Gastrocnemius medialis (tissue), 4 donors: ENCODE results near the gene UBN1. TPM values are rescaled to one million over a fixed set of nuclear protein-coding genes. Genes with fewer than 3 reads are reported as not detected.
A peak's percentile ranks its signal among the peaks of the same experiment; 100 is the strongest.

Experiments used
- ATAC-seq, 2 donors: fragments of 150-250 bp; one replicate each; pipeline ENCODE4 v1.9.1; 2016
- DNase-seq, 2 donors: peaks; one replicate each; pipeline ENCODE4 v3.0.0-alpha.2; 2019
- H3K27ac ChIP-seq, 4 donors: fragments of 200-600 bp; sonication (generic); 1 replicate in 1 of 4; 2 replicates in 3 of 4; pipeline ENCODE4 v1.5.1; 2016 to 2018; ENCODE audit warnings: mild to moderate bottlenecking in 2 of 4, moderate library complexity in 1 of 4
- H3K27me3 ChIP-seq, 3 donors: fragments of 200-600 bp; sonication (generic) in 2 of 3; 1 replicate in 1 of 3; 2 replicates in 2 of 3; pipeline versions ENCODE4 v1.5.1 to v1.6.0; 2016 to 2019; ENCODE audit warnings: mild to moderate bottlenecking in 1 of 3, moderate library complexity in 1 of 3
- H3K36me3 ChIP-seq, 2 donors: fragments of 200-600 bp; sonication (generic) in 1 of 2; one replicate each; pipeline ENCODE4 v1.5.1; 2017 to 2018
- H3K4me1 ChIP-seq, 2 donors: fragments of 200-600 bp; sonication (generic) in 1 of 2; one replicate each; pipeline ENCODE4 v1.5.1; 2016 to 2017; ENCODE audit warnings: mild to moderate bottlenecking in 2 of 2
- H3K4me3 ChIP-seq, 4 donors: fragments of 200-600 bp; sonication (generic) in 3 of 4; 1 replicate in 1 of 4; 2 replicates in 3 of 4; pipeline ENCODE4 v1.5.1; 2016 to 2019; ENCODE audit warnings: mild to moderate bottlenecking in 2 of 4
- H3K9me3 ChIP-seq, 3 donors: fragments of 200-600 bp; sonication (generic) in 2 of 3; 1 replicate in 1 of 3; 2 replicates in 2 of 3; pipeline ENCODE4 v1.5.1; 2016 to 2019
- CTCF ChIP-seq, 5 experiments: fragments of 450-650 bp in 3 of 5; fragments of 200-600 bp in 2 of 5; sonication (generic) in 2 of 5; IDR thresholded peaks in 4 of 5; conservative IDR thresholded peaks in 1 of 5; 1 replicate in 4 of 5; 2 replicates in 1 of 5; pipeline ENCODE4 v1.5.1; 2016 to 2019; ENCODE audit warnings: antibody characterized with exemption in 5 of 5, mild to moderate bottlenecking in 3 of 5, moderate library complexity in 3 of 5
- POLR2A ChIP-seq, 2 donors: fragments of 450-650 bp; IDR thresholded peaks; one replicate each; pipeline ENCODE4 v1.6.1; 2017; ENCODE audit warnings: antibody characterized with exemption in 2 of 2, mild to moderate bottlenecking in 2 of 2, moderate library complexity in 2 of 2
- in situ Hi-C, 4 donors: fragments of 200-750 bp; cut with MboI; loops; one replicate each; pipeline versions ENCODE4 v1.15.0 to v1.8.0; 2017; ENCODE audit warnings: low sequenced_read_pairs in 4 of 4
- intact Hi-C: fragments of 100-400 bp; cut with DNase I; formaldehyde crosslinking; loops from one replicate; pipeline ENCODE4 v1.15.1; 2023; ENCODE audit warnings: low total_unique reads
- total RNA-seq, 4 donors: library from RNA; depleted of rRNA; stranded (reverse); fragments of >200 nt; gene quantifications; one replicate each; pipeline versions ENCODE4 v1.1.0 to v1.2.3, GENCODE V29; 2016

The UBN1 gene
- 10 to 100 TPM; 25.3 to 33.4 (median 28.2) TPM for total RNA-seq

- Histone ChIP-seq H3K4me3 (peak within 1 kb of the TSS; percentile 80 to 98 (median 94)), H3K4me1 (peaks cover 50 to 54% of the 10 kb centered on the region in 2 donors), H3K27ac (peak within 1 kb of the TSS; percentile 96 to 99 (median 99)), H3K9me3 (no peaks in the 10 kb centered on the region), H3K36me3 (peaks cover 0 to 33% of the 10 kb centered on the region in 2 donors), H3K27me3 (no peaks in the 10 kb centered on the region)
- TF ChIP-seq POLR2A (IDR thresholded peaks at IDR 0.05) (peak; percentile 95 to 96), CTCF (IDR thresholded peaks at IDR 0.05 in 4 of 5, conservative IDR thresholded peaks at IDR 0.05 in 1 of 5) (no peak)
- in situ Hi-C loops = loop anchor here in 1 of 4 donors (10.0 kb wide), 1 partner anchor 108 kb away; the partner anchor contains the start of gene SEC14L5
- DNase-seq (peak; percentile 99), ATAC-seq (peak; percentile 90 to 91)
- intact Hi-C loops = loop anchor here (2.0 to 10.0 kb wide), 5 partner anchors 45 to 248 kb away; partner anchors contain the start of genes EEF2KMT, PPL and ROGDI
These were observed at the start of gene UBN1, which contains the start of gene GLYR1 for GRCh38 chr16:4846901-4847773. Gene UBN1 (plus strand): TSS chr16:4847481. CDS start chr16:4852918, 5,437 bp downstream. Gene GLYR1 (minus strand): TSS chr16:4847288. CDS start chr16:4847265, 23 bp downstream.

- DNase-seq (no peak), ATAC-seq (no peak)
- H3K4me3 ChIP-seq = no peak overlapping the region
- intact Hi-C loops = no loop called here
- H3K27me3 ChIP-seq = no peaks in the 10 kb centered on the region
- H3K27ac ChIP-seq = no peak overlapping the region
- peaks cover 8 to 10% of the 10 kb centered on the region in 2 donors for H3K4me1 ChIP-seq
- in situ Hi-C loops = no loop called here
- no peaks in the 10 kb centered on the region for H3K9me3 ChIP-seq
- H3K36me3 ChIP-seq = peaks cover 0 to 8% of the 10 kb centered on the region in 2 donors
- TF ChIP-seq POLR2A (IDR thresholded peaks at IDR 0.05) (no peak), CTCF (IDR thresholded peaks at IDR 0.05 in 4 of 5, conservative IDR thresholded peaks at IDR 0.05 in 1 of 5) (no peak)
These were observed 49.5 kb upstream of the UBN1 start for GRCh38 chr16:4797805-4798252.

GRCh38 chr16:4798456-4798855, 48.8 kb upstream of the UBN1 start:
- Histone ChIP-seq H3K9me3 (no peaks in the 10 kb centered on the region), H3K27ac (no peak overlapping the region), H3K4me1 (peaks cover 11 to 15% of the 10 kb centered on the region in 2 donors), H3K4me3 (no peak overlapping the region), H3K27me3 (no peaks in the 10 kb centered on the region), H3K36me3 (peaks cover 0 to 8% of the 10 kb centered on the region in 2 donors)
- DNase-seq = no peak
- no peak for ATAC-seq
- in situ Hi-C loops (no loop called here), intact Hi-C loops (no loop called here)
- TF ChIP-seq CTCF (IDR thresholded peaks at IDR 0.05 in 4 of 5, conservative IDR thresholded peaks at IDR 0.05 in 1 of 5) (no peak), POLR2A (IDR thresholded peaks at IDR 0.05) (no peak)

GRCh38 chr16:4799171-4799855, 48.0 kb upstream of the UBN1 start:
- TF ChIP-seq POLR2A (IDR thresholded peaks at IDR 0.05) = no peak
- no peak for TF ChIP-seq CTCF (IDR thresholded peaks at IDR 0.05 in 4 of 5, conservative IDR thresholded peaks at IDR 0.05 in 1 of 5)
- Histone ChIP-seq H3K27ac (no peak overlapping the region), H3K9me3 (no peaks in the 10 kb centered on the region), H3K36me3 (peaks cover 0 to 9% of the 10 kb centered on the region in 2 donors), H3K4me1 (peaks cover 11 to 17% of the 10 kb centered on the region in 2 donors), H3K27me3 (no peaks in the 10 kb centered on the region), H3K4me3 (no peak overlapping the region)
- no peak for ATAC-seq
- intact Hi-C loops (no loop called here), in situ Hi-C loops (no loop called here)
- no peak for DNase-seq
